C1 segment of cervical spinal cord (tissue), 14 donors: ENCODE data around the gene FGD4.
"Not testable (repeated sequence)": the region's sequence is repeated elsewhere in the genome, so short reads cannot be mapped to it uniquely, and the experiment has no call there.

Source experiments
- DNase-seq, 14 donors: peaks; one replicate each; lab custom pipeline; 2025; lab: John Stamatoyannopoulos, UW

FGD4 gene

GRCh38 chr12:32559434-32559833, 160.1 kb downstream of the FGD4 start:
- no peak for DNase-seq

- no peak for DNase-seq
Measured at GRCh38 chr12:32560520-32560919, 161.2 kb downstream of the FGD4 start.

- DNase-seq = peak in 2 of 14 donors; percentile 13 to 21
Measured at GRCh38 chr12:32561931-32562341, 162.6 kb downstream of the FGD4 start.

GRCh38 chr12:32562413-32562812, 163.1 kb downstream of the FGD4 start:
- DNase-seq = not testable (repeated sequence)

- DNase-seq = peak in 1 of 14 donors; percentile 62
Measured at GRCh38 chr12:32566663-32567295, 167.4 kb downstream of the FGD4 start.

GRCh38 chr12:32567296-32567674, 167.9 kb downstream of the FGD4 start:
- DNase-seq = no peak

GRCh38 chr12:32568228-32568627, 168.9 kb downstream of the FGD4 start:
- no peak for DNase-seq

- DNase-seq = no peak
Measured at GRCh38 chr12:32569259-32569658, 169.9 kb downstream of the FGD4 start.

GRCh38 chr12:32574585-32574984, 175.2 kb downstream of the FGD4 start:
- DNase-seq = peak in 1 of 14 donors; percentile 1

GRCh38 chr12:32577328-32577727, 178.0 kb downstream of the FGD4 start:
- DNase-seq = no peak

- no peak for DNase-seq
Measured at GRCh38 chr12:32583534-32583933, 184.2 kb downstream of the FGD4 start.

- DNase-seq = no peak
Measured at GRCh38 chr12:32585680-32586079, 186.3 kb downstream of the FGD4 start.

GRCh38 chr12:32586390-32586789, 187.0 kb downstream of the FGD4 start:
- no peak for DNase-seq

- DNase-seq = no peak
Measured at GRCh38 chr12:32587581-32588495, 188.5 kb downstream of the FGD4 start.

GRCh38 chr12:32588604-32589003, 189.2 kb downstream of the FGD4 start:
- DNase-seq = no peak

GRCh38 chr12:32589165-32589865, 190.0 kb downstream of the FGD4 start:
- DNase-seq = no peak

GRCh38 chr12:32595251-32595650, 195.9 kb downstream of the FGD4 start:
- DNase-seq = no peak

- DNase-seq = no peak
Measured at GRCh38 chr12:32596030-32596429, 196.7 kb downstream of the FGD4 start.

- DNase-seq = no peak
Measured at GRCh38 chr12:32598688-32599087, 199.3 kb downstream of the FGD4 start.

- DNase-seq = no peak
Measured at GRCh38 chr12:32600681-32601080, 201.3 kb downstream of the FGD4 start.

- DNase-seq = no peak
Measured at GRCh38 chr12:32603071-32603470, 203.7 kb downstream of the FGD4 start.

- no peak for DNase-seq
Measured at GRCh38 chr12:32603858-32604257, 204.5 kb downstream of the FGD4 start.
